Endothelial cell of umbilical vein (primary cell): Measurements from ENCODE around the gene SORL1. TPM values are rescaled to one million over a fixed set of nuclear protein-coding genes. Genes with fewer than 3 reads are reported as not detected.

Source experiments
- BruUV-seq: library from RNA; stranded (reverse); fragments of 400-500 nt; replicated peaks from 2 replicates; lab custom pipeline; 2021; lab: Mats Ljungman, UMichigan
- CTCF ChIA-PET: fragments of 300-600, 350-600 bp; sonication (Branson Sonifier 250); formaldehyde crosslinking; loops from one replicate; lab custom pipeline; 2021; ENCODE audit warnings: antibody characterized with exemption, inconsistent platforms; lab: Charles Lee
- POLR2A ChIA-PET: fragments of 300-600, 350-600 bp; sonication (Branson Sonifier 250); formaldehyde crosslinking; loops from one replicate; lab custom pipeline; 2021; ENCODE audit warnings: antibody characterized with exemption, inconsistent platforms; lab: Charles Lee
- DNase-seq: peaks from one replicate; pipeline ENCODE4 v3.0.0-alpha.2; 2011; ENCODE audit warnings: low read depth, low spot score
- FAIRE-seq: peaks from 2 replicates; lab custom pipeline; 2011; peaks lifted over from hg19 to GRCh38; lab: Jason Lieb, UNC
- H2AFZ ChIP-seq: 2 replicates; pipeline ENCODE4 v1.6.0; 2012; ENCODE audit warnings: low read depth, low read length, control low read depth, inconsistent platforms
- H3K27ac ChIP-seq: 2 replicates; pipeline ENCODE4 v1.5.1; 2011; ENCODE audit warnings: low read depth, mild to moderate bottlenecking, control low read depth, low read length, moderate library complexity; ENCODE audit not compliant: insufficient read depth
- H3K27me3 ChIP-seq, 2 experiments: 2 replicates each; pipeline versions ENCODE4 v1.6.0 to v1.6.1; 2011; ENCODE audit warnings: low read length in 2 of 2, mixed read lengths in 1 of 2; ENCODE audit not compliant: control insufficient read depth in 2 of 2, insufficient read depth in 2 of 2
- H3K36me3 ChIP-seq, 2 experiments: 2 replicates in 1 of 2; 3 replicates in 1 of 2; pipeline ENCODE4 v1.5.1; 2011; ENCODE audit warnings: low read length in 2 of 2, mild to moderate bottlenecking in 1 of 2, moderate library complexity in 1 of 2; ENCODE audit not compliant: control insufficient read depth in 2 of 2, insufficient read depth in 2 of 2; ENCODE audit errors: extremely low read depth in 1 of 2
- H3K4me1 ChIP-seq: 3 replicates; pipeline ENCODE4 v1.5.1; 2011; ENCODE audit warnings: mild to moderate bottlenecking, low read length; ENCODE audit not compliant: control insufficient read depth, insufficient read depth; ENCODE audit errors: extremely low read depth
- H3K4me2 ChIP-seq: 2 replicates; pipeline ENCODE4 v1.6.1; 2011; ENCODE audit warnings: low read length, control low read depth, mixed read lengths; ENCODE audit not compliant: insufficient read depth
- H3K4me3 ChIP-seq, 3 experiments: fragments of 200-600 bp in 1 of 3; sonication (generic), shearing (Covaris generic) in 1 of 3; replicated peaks in 1 of 3; 2 replicates each; pipeline ENCODE4 v1.5.1; 2011 to 2016; ENCODE audit warnings: control low read depth in 3 of 3, low read length in 3 of 3, mild to moderate bottlenecking in 2 of 3, inconsistent platforms in 1 of 3, low read depth in 1 of 3, moderate library complexity in 1 of 3; ENCODE audit not compliant: insufficient read depth in 1 of 3
- H3K79me2 ChIP-seq: 2 replicates; pipeline ENCODE4 v1.6.0; 2012; ENCODE audit warnings: low read length, inconsistent platforms; ENCODE audit not compliant: control insufficient read depth, insufficient read depth
- H3K9ac ChIP-seq: replicated peaks from 2 replicates; pipeline ENCODE3; 2011; ENCODE audit warnings: low read length, control low read depth; ENCODE audit not compliant: insufficient read depth; ENCODE audit errors: extremely low read depth
- H3K9me1 ChIP-seq: replicated peaks from 3 replicates; pipeline ENCODE4 v1.6.0; 2011; ENCODE audit warnings: mild to moderate bottlenecking, low read length; ENCODE audit not compliant: control insufficient read depth, insufficient read depth; ENCODE audit errors: extremely low read depth
- H3K9me3 ChIP-seq: replicated peaks from 2 replicates; pipeline ENCODE4 v1.5.1; 2012; ENCODE audit warnings: low read length, inconsistent platforms; ENCODE audit not compliant: control insufficient read depth, insufficient read depth
- H4K20me1 ChIP-seq: replicated peaks from 2 replicates; pipeline ENCODE3; 2011; ENCODE audit warnings: mild to moderate bottlenecking, low read length; ENCODE audit not compliant: control insufficient read depth, insufficient read depth; ENCODE audit errors: extremely low read depth
- EZH2 ChIP-seq: IDR thresholded peaks from 2 replicates; pipeline ENCODE4 v1.6.1; 2012; ENCODE audit warnings: borderline replicate concordance, low read depth, mild to moderate bottlenecking, moderate library complexity, low read length, inconsistent platforms; ENCODE audit not compliant: severe bottlenecking
- FOS ChIP-seq: IDR thresholded peaks from 2 replicates; pipeline ENCODE4 v1.6.1; 2011; ENCODE audit warnings: mild to moderate bottlenecking, low read length, moderate library complexity, borderline replicate concordance; ENCODE audit not compliant: insufficient read depth
- GATA2 ChIP-seq: IDR thresholded peaks from 2 replicates; pipeline ENCODE4 v1.7.0; 2011; ENCODE audit warnings: low read depth, mild to moderate bottlenecking, moderate library complexity, mixed read lengths, low read length; ENCODE audit not compliant: insufficient read length, insufficient read depth
- JUN ChIP-seq: IDR thresholded peaks from 2 replicates; pipeline ENCODE4 v1.6.1; 2011; ENCODE audit warnings: borderline replicate concordance, low read depth; ENCODE audit not compliant: insufficient read length, insufficient read depth
- MYC ChIP-seq: IDR thresholded peaks from one replicate; pipeline ENCODE4 v1.6.1; 2011; ENCODE audit warnings: mild to moderate bottlenecking, low read depth, low read length
- POLR2A ChIP-seq: IDR thresholded peaks from 2 replicates; pipeline ENCODE4 v1.6.1; 2012; ENCODE audit warnings: low read depth, mild to moderate bottlenecking, control low read depth, low read length
- POLR2AphosphoS5 ChIP-seq: IDR thresholded peaks from 2 replicates; pipeline ENCODE4 v1.6.1; 2012; ENCODE audit warnings: low read depth, mild to moderate bottlenecking, control low read depth, low read length, moderate library complexity; ENCODE audit not compliant: insufficient read depth
- dilution Hi-C: fragments of 300-500 bp; cut with MboI; formaldehyde crosslinking; loops from one replicate; pipeline ENCODE4 v1.15.0; 2019; ENCODE audit warnings: low sequenced_read_pairs; ENCODE audit not compliant: extremely low pct_ligation_motif_present
- intact Hi-C: fragments of 100-400 bp; cut with micrococcal nuclease; formaldehyde crosslinking; loops from one replicate; pipeline ENCODE4 v1.10.0; 2022
- polyA plus RNA-seq, 4 experiments: library from polyadenylated mRNA; depleted of rRNA in 3 of 4; stranded (reverse) in 3 of 4; unstranded in 1 of 4; fragments of >200 nt; gene quantifications; 2 replicates each; pipeline versions ENCODE4 v1.2.1 to v1.2.3, GENCODE V29; 2011 to 2012; ENCODE audit warnings: missing spikeins in 1 of 4
- total RNA-seq: library from RNA; stranded (reverse); gene quantifications from 2 replicates; pipeline ENCODE4 v1.2.3, GENCODE V29; 2021
- TF ChIP-seq, protein P1 (sequence below), 2 donors: IDR thresholded peaks; 1 replicate in 1 of 2; 2 replicates in 1 of 2; pipeline ENCODE4 v1.5.1; 2011; ENCODE audit warnings: low read length in 2 of 2, mild to moderate bottlenecking in 2 of 2, moderate library complexity in 2 of 2, control low read depth in 1 of 2, inconsistent platforms in 1 of 2, low read depth in 1 of 2; ENCODE audit not compliant: insufficient read depth in 1 of 2; ENCODE audit errors: extremely low read depth in 1 of 2
- TF ChIP-seq, protein P2 (sequence below): IDR thresholded peaks from 2 replicates; pipeline ENCODE4 v1.6.1; 2011; ENCODE audit not compliant: insufficient read depth, insufficient read length

Gene SORL1
- total and polyA plus RNA-seq, 2 donors (not counting 3 experiments of a cell fraction or from before 2014, with no cell fraction given): 0.17 to 0.31 TPM

DNA sequence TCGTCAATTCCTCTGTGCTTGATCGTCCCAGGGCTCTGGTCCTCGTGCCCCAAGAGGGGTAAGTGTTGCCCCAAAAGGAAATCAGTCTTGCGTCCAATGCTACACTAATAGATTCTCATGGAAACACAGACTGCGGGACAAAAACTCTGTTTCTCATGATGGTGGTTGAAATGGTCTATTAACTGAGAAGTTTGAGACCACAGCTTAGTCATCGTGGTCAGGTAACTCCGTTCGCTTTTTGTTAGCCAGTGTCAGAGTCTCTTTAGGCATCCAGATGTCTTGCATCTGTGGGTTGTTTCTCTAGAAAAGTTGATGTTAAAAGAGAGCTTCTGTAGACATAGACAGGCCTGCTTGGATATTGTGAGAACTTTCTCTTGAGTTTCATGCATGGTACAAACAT, 105.2 kb downstream of the SORL1 start:
- H3K9me3 ChIP-seq: no peaks in the 10 kb centered on the region
- no peak for FAIRE-seq
- CTCF ChIA-PET: no interaction called here
- no peak overlapping the region for H2AFZ ChIP-seq
- H3K9me1 ChIP-seq: no peaks in the 10 kb centered on the region
- H3K4me3 ChIP-seq: no peak overlapping the region
- no TSS peak for BruUV-seq
- dilution Hi-C loops (no loop called here), intact Hi-C loops (no loop called here)
- no peak overlapping the region for H3K9ac ChIP-seq
- H3K27ac ChIP-seq: no peak overlapping the region
- TF ChIP-seq MYC (no peak), POLR2A (no peak), FOS (no peak), GATA2 (no peak), EZH2 (no peak)
- H4K20me1 ChIP-seq: no peaks in the 10 kb centered on the region
- H3K4me2 ChIP-seq: no peak overlapping the region
- no peaks in the 10 kb centered on the region for H3K4me1 ChIP-seq
- no peaks in the 10 kb centered on the region for H3K36me3 ChIP-seq
- no peaks in the 10 kb centered on the region for H3K79me2 ChIP-seq
- DNase-seq: no peak
- POLR2A ChIA-PET: no interaction called here
- H3K27me3 ChIP-seq: no peaks in the 10 kb centered on the region

DNA sequence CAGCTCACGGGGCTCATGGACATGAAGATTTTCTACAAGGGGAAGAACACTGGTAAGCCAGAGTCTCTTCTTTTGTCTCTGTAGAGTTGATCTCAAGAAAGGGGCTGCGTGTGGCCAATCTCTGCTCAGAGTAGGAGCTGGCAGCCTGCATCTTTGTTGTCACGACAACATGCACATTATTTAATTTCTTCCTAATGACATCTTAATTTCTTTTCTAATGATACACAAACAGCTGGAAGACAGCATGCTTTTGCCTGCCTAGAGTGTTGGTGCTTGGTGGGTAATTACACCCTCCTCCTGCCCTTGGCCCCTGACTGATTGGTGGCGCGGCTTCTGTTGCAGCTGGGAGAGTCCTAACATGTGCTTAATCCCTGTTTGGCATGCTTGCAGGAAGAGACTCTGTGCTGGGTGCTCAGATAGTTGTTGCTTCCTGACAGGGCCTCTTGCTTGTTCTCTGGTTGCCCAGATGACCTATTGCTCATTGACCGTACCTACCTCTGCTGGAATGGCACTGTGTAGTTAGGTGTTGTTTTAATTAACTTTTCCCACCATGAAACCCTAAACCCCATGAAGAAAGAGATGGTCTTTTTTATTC, 107.6 kb downstream of the SORL1 start:
- no peaks in the 10 kb centered on the region for H3K27me3 ChIP-seq
- H3K36me3 ChIP-seq: no peaks in the 10 kb centered on the region
- FAIRE-seq (no peak), DNase-seq (no peak)
- BruUV-seq: no TSS peak
- no peaks in the 10 kb centered on the region for H3K4me1 ChIP-seq
- dilution Hi-C loops: no loop called here
- no peaks in the 10 kb centered on the region for H3K9me1 ChIP-seq
- TF ChIP-seq POLR2A (no peak), JUN (no peak), EZH2 (no peak), GATA2 (no peak), FOS (no peak), MYC (no peak), POLR2AphosphoS5 (no peak)
- TF ChIP-seq, protein P1, sequence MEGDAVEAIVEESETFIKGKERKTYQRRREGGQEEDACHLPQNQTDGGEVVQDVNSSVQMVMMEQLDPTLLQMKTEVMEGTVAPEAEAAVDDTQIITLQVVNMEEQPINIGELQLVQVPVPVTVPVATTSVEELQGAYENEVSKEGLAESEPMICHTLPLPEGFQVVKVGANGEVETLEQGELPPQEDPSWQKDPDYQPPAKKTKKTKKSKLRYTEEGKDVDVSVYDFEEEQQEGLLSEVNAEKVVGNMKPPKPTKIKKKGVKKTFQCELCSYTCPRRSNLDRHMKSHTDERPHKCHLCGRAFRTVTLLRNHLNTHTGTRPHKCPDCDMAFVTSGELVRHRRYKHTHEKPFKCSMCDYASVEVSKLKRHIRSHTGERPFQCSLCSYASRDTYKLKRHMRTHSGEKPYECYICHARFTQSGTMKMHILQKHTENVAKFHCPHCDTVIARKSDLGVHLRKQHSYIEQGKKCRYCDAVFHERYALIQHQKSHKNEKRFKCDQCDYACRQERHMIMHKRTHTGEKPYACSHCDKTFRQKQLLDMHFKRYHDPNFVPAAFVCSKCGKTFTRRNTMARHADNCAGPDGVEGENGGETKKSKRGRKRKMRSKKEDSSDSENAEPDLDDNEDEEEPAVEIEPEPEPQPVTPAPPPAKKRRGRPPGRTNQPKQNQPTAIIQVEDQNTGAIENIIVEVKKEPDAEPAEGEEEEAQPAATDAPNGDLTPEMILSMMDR (IDR thresholded peaks at IDR 0.05; ENCODE audit: extremely low read depth in 1 of 2, insufficient read depth in 1 of 2, low read depth in 1 of 2, low read length in 2 of 2): no peak
- TF ChIP-seq, protein P2, sequence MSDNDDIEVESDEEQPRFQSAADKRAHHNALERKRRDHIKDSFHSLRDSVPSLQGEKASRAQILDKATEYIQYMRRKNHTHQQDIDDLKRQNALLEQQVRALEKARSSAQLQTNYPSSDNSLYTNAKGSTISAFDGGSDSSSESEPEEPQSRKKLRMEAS: no peak
- H2AFZ ChIP-seq: no peak overlapping the region
- H3K9me3 ChIP-seq: no peaks in the 10 kb centered on the region
- CTCF ChIA-PET: no interaction called here
- H3K4me3 ChIP-seq: no peak overlapping the region
- intact Hi-C loops: no loop called here
- H3K27ac ChIP-seq: no peak overlapping the region
- no peak overlapping the region for H3K9ac ChIP-seq
- H3K79me2 ChIP-seq: no peaks in the 10 kb centered on the region
- no peak overlapping the region for H3K4me2 ChIP-seq
- H4K20me1 ChIP-seq: no peaks in the 10 kb centered on the region
- POLR2A ChIA-PET: no interaction called here
